ENCODE measurements around the gene NRXN2.

Gene NRXN2

GRCh38 chr11:64586366-64586765, 136.6 kb downstream of the NRXN2 start:
- no peak overlapping the region for H3K4me3 ChIP-seq (replicated peaks in 1 of 2; ENCODE audit: low read depth in 2 of 2, low read length in 2 of 2)
- DNase-seq (ENCODE audit: low read depth in 2 of 2), result no peak
- TF ChIP-seq, protein P1, sequence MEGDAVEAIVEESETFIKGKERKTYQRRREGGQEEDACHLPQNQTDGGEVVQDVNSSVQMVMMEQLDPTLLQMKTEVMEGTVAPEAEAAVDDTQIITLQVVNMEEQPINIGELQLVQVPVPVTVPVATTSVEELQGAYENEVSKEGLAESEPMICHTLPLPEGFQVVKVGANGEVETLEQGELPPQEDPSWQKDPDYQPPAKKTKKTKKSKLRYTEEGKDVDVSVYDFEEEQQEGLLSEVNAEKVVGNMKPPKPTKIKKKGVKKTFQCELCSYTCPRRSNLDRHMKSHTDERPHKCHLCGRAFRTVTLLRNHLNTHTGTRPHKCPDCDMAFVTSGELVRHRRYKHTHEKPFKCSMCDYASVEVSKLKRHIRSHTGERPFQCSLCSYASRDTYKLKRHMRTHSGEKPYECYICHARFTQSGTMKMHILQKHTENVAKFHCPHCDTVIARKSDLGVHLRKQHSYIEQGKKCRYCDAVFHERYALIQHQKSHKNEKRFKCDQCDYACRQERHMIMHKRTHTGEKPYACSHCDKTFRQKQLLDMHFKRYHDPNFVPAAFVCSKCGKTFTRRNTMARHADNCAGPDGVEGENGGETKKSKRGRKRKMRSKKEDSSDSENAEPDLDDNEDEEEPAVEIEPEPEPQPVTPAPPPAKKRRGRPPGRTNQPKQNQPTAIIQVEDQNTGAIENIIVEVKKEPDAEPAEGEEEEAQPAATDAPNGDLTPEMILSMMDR (IDR thresholded peaks at IDR 0.05; ENCODE audit: low read depth, low read length), result no peak

DNA sequence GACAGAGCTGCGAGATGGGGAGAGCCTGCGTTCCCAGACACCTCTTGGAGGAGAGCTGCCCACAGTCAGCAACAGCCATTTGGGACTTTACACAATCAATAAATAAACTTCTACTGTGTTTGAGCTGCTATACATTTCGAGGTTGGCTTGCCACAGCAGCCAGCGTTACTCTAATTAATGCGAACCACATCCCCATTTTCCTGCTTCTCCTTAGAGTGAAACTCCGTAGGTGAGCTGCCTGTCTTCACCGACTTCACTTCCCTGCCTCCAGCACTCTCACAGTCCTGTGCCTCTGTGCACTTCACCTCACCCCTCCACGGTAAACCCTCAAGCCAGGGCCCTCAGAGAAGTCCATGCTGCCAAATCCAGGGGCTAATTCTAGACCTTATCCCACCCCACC, 137.8 kb downstream of the NRXN2 start:
- H3K4me3 ChIP-seq (replicated peaks in 1 of 2; ENCODE audit: low read depth in 2 of 2, low read length in 2 of 2), result no peak overlapping the region
- TF ChIP-seq, protein P1 (IDR thresholded peaks at IDR 0.05; ENCODE audit: low read depth, low read length), result no peak
- no peak for DNase-seq (ENCODE audit: low read depth in 2 of 2)

- peak; percentile 27 to 46 for DNase-seq (ENCODE audit: low read depth in 2 of 2)
- TF ChIP-seq, protein P1 (IDR thresholded peaks at IDR 0.05; ENCODE audit: low read depth, low read length), result no peak
Measured at GRCh38 chr11:64583296-64584262, 139.4 kb downstream of the NRXN2 start.

GRCh38 chr11:64582885-64583284, 140.1 kb downstream of the NRXN2 start:
- no peak for DNase-seq (ENCODE audit: low read depth in 2 of 2)
- TF ChIP-seq, protein P1 (IDR thresholded peaks at IDR 0.05; ENCODE audit: low read depth, low read length), result no peak
- H3K4me3 ChIP-seq (replicated peaks in 1 of 2; ENCODE audit: low read depth in 2 of 2, low read length in 2 of 2), result no peak overlapping the region

More at GRCh38 chr11:64583296-64584262, 139.4 kb downstream of the NRXN2 start:
- H3K4me3 ChIP-seq (replicated peaks in 1 of 2; ENCODE audit: low read depth in 2 of 2, low read length in 2 of 2), result no peak overlapping the region

DNA sequence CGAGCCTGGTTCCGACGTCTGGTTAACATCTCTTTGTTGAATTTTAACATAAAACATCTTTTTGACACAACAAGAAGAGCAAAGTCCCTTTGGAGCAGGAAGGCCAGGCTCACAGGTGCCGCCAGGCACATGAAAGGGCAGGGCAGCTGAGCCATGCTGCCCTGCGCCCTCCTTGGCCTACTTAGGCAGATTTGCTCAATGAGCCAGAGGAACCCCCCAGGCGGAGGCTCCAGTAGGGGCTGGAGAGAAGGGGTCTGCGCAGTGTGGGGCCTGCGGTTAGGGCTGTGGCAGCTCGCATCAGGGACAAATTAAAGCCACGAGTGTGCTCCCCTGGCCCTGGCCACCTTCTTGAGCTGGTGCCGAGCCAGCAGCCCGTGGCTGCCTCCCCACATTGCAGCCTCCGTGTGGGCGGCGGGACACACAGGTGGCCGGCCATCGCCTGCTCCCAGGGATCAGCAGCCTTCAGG, 141.9 kb downstream of the NRXN2 start:
- TF ChIP-seq, protein P1 (IDR thresholded peaks at IDR 0.05; ENCODE audit: low read depth, low read length), result no peak
- no peak overlapping the region for H3K4me3 ChIP-seq (replicated peaks in 1 of 2; ENCODE audit: low read depth in 2 of 2, low read length in 2 of 2)
- no peak for DNase-seq (ENCODE audit: low read depth in 2 of 2)

DNA sequence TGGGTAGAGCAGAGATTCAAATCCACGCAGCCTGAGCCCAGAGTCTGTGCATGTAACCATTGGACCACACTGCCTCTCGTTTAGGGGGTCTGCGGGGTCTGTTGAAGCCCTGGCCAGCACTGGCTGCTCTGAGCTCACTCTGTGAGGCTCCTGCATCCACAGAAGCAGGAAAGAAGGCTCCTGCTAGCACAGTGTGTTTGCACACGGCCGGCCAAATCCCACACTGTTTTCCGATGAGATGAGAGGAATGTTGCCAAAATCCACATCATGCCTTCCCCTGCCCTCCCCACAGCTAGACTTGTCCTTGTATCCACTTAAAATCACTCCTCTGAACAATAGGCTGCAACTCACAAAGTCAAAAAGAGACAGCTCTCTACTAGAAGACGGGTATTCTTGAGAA, 142.6 kb downstream of the NRXN2 start:
- DNase-seq (ENCODE audit: low read depth in 2 of 2), result peak in 1 of 2 donors; percentile 31
- H3K4me3 ChIP-seq (replicated peaks in 1 of 2; ENCODE audit: low read depth in 2 of 2, low read length in 2 of 2), result no peak overlapping the region
- TF ChIP-seq, protein P1 (IDR thresholded peaks at IDR 0.05; ENCODE audit: low read depth, low read length), result no peak

Measured in cardiac fibroblast (primary cell).